ENCODE data around the gene PPFIA2.
"Not testable (repeated sequence)": the region's sequence is repeated elsewhere in the genome, so short reads cannot be mapped to it uniquely, and the experiment has no call there.

GRCh38 chr12:81590703-81591102 lies 168.4 kb downstream of the PPFIA2 start:
- not testable (repeated sequence) for TF ChIP-seq CTCF, POLR2A (IDR thresholded peaks at IDR 0.05)
